H1 (cell line): ENCODE results near the gene WFIKKN1. TPM values are rescaled to one million over a fixed set of nuclear protein-coding genes. Genes with fewer than 3 reads are reported as not detected.

Experiments
- CTBP2 ChIP-seq: IDR thresholded peaks from 2 replicates; pipeline ENCODE4 v1.7.0; 2011; ENCODE audit warnings: borderline replicate concordance, mild to moderate bottlenecking, moderate library complexity, mixed read lengths, low read length; ENCODE audit not compliant: insufficient read depth, insufficient read length
- EZH2 ChIP-seq: fragments of 200-600 bp; sonication (generic); IDR thresholded peaks from 2 replicates; pipeline ENCODE4 v1.7.1; 2012; ENCODE audit warnings: low read depth, mild to moderate bottlenecking, moderate library complexity, low read length, inconsistent platforms; ENCODE audit not compliant: severe bottlenecking
- GABPA ChIP-seq: IDR thresholded peaks from 2 replicates; pipeline ENCODE4 v1.6.1; 2011; ENCODE audit warnings: mild to moderate bottlenecking, low read length, moderate library complexity, borderline replicate concordance; ENCODE audit not compliant: insufficient read depth
- NRF1 ChIP-seq: IDR thresholded peaks from 2 replicates; pipeline ENCODE4 v1.6.1; 2011; ENCODE audit warnings: mild to moderate bottlenecking, low read depth, low read length, improper control_type of control experiment
- RXRA ChIP-seq: IDR thresholded peaks from 2 replicates; pipeline ENCODE4 v1.6.1; 2011; ENCODE audit warnings: low read depth, mild to moderate bottlenecking, low read length, moderate library complexity; ENCODE audit not compliant: insufficient read depth
- SIX5 ChIP-seq: IDR thresholded peaks from 2 replicates; pipeline ENCODE4 v1.6.1; 2011; ENCODE audit warnings: mild to moderate bottlenecking, low read depth, low read length
- SUZ12 ChIP-seq: fragments of 200-600 bp; sonication (generic); IDR thresholded peaks from 2 replicates; pipeline ENCODE4 v1.6.1; 2012; ENCODE audit warnings: mild to moderate bottlenecking, inconsistent platforms, low read length, moderate library complexity, mixed read lengths
- polyA plus RNA-seq, 7 experiments: library from polyadenylated mRNA; depleted of rRNA in 3 of 7; stranded (reverse) in 5 of 7; unstranded in 2 of 7; fragments of >200 nt in 5 of 7; fragments of 200-250 nt in 2 of 7; gene quantifications; 1 replicate in 5 of 7; 2 replicates in 1 of 7; 4 replicates in 1 of 7; pipeline versions ENCODE4 v1.2.1 to v1.2.3, GENCODE V29; 2011 to 2013; ENCODE audit warnings: missing spikeins in 2 of 7, mixed read lengths in 2 of 7
- total RNA-seq: library from RNA; stranded (reverse); fragmentation: NEBNext Ultra II Directional; extraction: Animal tissue kit (Norgen Biotek cat#: 25700); gene quantifications from 2 replicates; pipeline ENCODE4 v1.2.1, GENCODE V29; 2021

The WFIKKN1 gene
- total and polyA plus RNA-seq, 2 of the 8 experiments (the other 6 are each of a cell fraction or from before 2014, with no cell fraction given): 11.4 to 15.8 TPM

DNA sequence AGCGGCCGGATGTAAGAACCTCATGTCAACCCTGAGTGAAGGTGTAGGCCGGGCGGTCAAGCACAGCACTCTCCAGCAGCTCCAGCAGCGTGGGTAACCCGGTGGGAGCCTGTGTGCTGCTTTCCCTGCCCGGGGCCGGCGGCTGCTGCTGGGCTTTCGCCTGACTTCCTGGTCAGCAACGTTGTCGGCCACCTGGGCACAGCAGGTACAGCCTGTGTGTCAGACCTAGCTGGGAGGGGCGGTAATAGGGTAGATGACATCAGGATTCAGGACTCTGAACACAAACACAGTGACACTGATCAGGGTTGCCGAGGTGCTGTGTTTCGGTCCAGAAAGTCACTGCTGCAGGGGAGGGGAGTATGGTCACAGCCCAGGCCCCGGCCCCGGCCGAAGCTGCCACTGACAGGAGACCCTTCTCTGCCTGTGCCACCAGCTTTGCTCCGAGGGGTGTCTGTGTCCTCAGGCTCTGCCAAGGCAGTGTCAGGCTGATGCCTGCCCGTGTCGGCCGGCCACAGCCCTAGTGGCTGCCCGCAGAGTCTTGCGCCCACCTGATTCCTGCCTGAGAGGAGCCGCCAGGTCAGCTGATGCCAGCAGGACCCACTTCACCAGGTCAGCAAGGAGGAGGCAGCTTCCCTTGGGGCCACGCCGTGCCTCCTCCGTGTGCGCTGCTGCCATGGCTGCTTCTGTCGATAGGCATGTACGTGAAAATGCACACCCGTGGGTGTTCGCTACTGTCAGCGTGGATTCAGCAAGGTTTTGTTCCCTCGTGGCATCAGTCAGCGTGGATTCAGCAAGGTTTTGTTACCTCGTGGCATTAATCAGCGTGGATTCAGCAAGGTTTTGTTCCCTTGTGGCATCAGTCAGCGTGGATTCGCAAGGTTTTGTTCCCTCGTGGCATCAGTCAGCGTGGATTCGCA is 31.7 kb upstream of the WFIKKN1 start (continued):
- TF ChIP-seq RXRA (no peak), NRF1 (no peak), CTBP2 (no peak), SIX5 (no peak), EZH2 (no peak), SUZ12 (no peak), GABPA (no peak)
